ENCODE measurements around the gene KIAA1671.

The KIAA1671 gene

GRCh38 chr22:24996420-24996952, 44.0 kb downstream of the KIAA1671 start:
- Histone ChIP-seq H3K4me3 (ENCODE audit: low read depth, low read length, poor library complexity, severe bottlenecking) (no peak overlapping the region), H3K9me2 (ENCODE audit: low read depth, low read length) (no peaks in the 10 kb centered on the region), H3K9ac (ENCODE audit: low read length) (no peak overlapping the region), H3K36me3 (ENCODE audit: insufficient read depth, low read length) (no peaks in the 10 kb centered on the region), H3K27me3 (ENCODE audit: insufficient read depth, low read length) (no peaks in the 10 kb centered on the region), H4K20me1 (ENCODE audit: insufficient read depth, low read length) (no peaks in the 10 kb centered on the region), H3F3A (ENCODE audit: insufficient read depth, low read length) (no peaks in the 10 kb centered on the region), H3K27ac (ENCODE audit: low read depth, low read length, poor library complexity, severe bottlenecking) (no peak overlapping the region), H3K79me2 (ENCODE audit: insufficient read depth, low read length) (no peaks in the 10 kb centered on the region), H2AFZ (ENCODE audit: low read length) (no peak overlapping the region), H3K9me3 (ENCODE audit: low read length) (no peaks in the 10 kb centered on the region), H3K4me2 (ENCODE audit: low read length) (no peak overlapping the region), H3K4me1 (ENCODE audit: insufficient read depth, low read length, severe bottlenecking) (no peaks in the 10 kb centered on the region)
- TF ChIP-seq CTCF (IDR thresholded peaks at IDR 0.05; ENCODE audit: low read length) (no peak), EZH2 (IDR thresholded peaks at IDR 0.05; ENCODE audit: borderline replicate concordance, low read length) (no peak)

- Histone ChIP-seq H3K4me2 (ENCODE audit: low read length) (no peak overlapping the region), H3K9me3 (ENCODE audit: low read length) (no peaks in the 10 kb centered on the region), H3K9ac (ENCODE audit: low read length) (no peak overlapping the region), H3F3A (ENCODE audit: insufficient read depth, low read length) (no peaks in the 10 kb centered on the region), H3K4me1 (ENCODE audit: insufficient read depth, low read length, severe bottlenecking) (no peaks in the 10 kb centered on the region), H3K79me2 (ENCODE audit: insufficient read depth, low read length) (no peaks in the 10 kb centered on the region), H3K4me3 (ENCODE audit: low read depth, low read length, poor library complexity, severe bottlenecking) (no peak overlapping the region), H3K27me3 (ENCODE audit: insufficient read depth, low read length) (no peaks in the 10 kb centered on the region), H3K27ac (ENCODE audit: low read depth, low read length, poor library complexity, severe bottlenecking) (no peak overlapping the region), H2AFZ (ENCODE audit: low read length) (no peak overlapping the region), H3K9me2 (ENCODE audit: low read depth, low read length) (no peaks in the 10 kb centered on the region), H4K20me1 (ENCODE audit: insufficient read depth, low read length) (no peaks in the 10 kb centered on the region), H3K36me3 (ENCODE audit: insufficient read depth, low read length) (no peaks in the 10 kb centered on the region)
- TF ChIP-seq CTCF (IDR thresholded peaks at IDR 0.05; ENCODE audit: low read length) (no peak), EZH2 (IDR thresholded peaks at IDR 0.05; ENCODE audit: borderline replicate concordance, low read length) (no peak)
These were observed 44.5 kb downstream of the KIAA1671 start for GRCh38 chr22:24997023-24997422.

GRCh38 chr22:25000686-25001085, 48.2 kb downstream of the KIAA1671 start:
- no peaks in the 10 kb centered on the region for H3K36me3 ChIP-seq (ENCODE audit: insufficient read depth, low read length)

More at GRCh38 chr22:25000686-25001085, 48.2 kb downstream of the KIAA1671 start:
- H2AFZ ChIP-seq (ENCODE audit: low read length), result no peak overlapping the region
- H3F3A ChIP-seq (ENCODE audit: insufficient read depth, low read length), result no peaks in the 10 kb centered on the region
- H3K9ac ChIP-seq (ENCODE audit: low read length), result no peak overlapping the region
- H4K20me1 ChIP-seq (ENCODE audit: insufficient read depth, low read length), result no peaks in the 10 kb centered on the region
- no peak overlapping the region for H3K4me3 ChIP-seq (ENCODE audit: low read depth, low read length, poor library complexity, severe bottlenecking)
- H3K79me2 ChIP-seq (ENCODE audit: insufficient read depth, low read length), result no peaks in the 10 kb centered on the region
- no peaks in the 10 kb centered on the region for H3K9me2 ChIP-seq (ENCODE audit: low read depth, low read length)
- no peaks in the 10 kb centered on the region for H3K4me1 ChIP-seq (ENCODE audit: insufficient read depth, low read length, severe bottlenecking)
- TF ChIP-seq EZH2 (IDR thresholded peaks at IDR 0.05; ENCODE audit: borderline replicate concordance, low read length) (no peak), CTCF (IDR thresholded peaks at IDR 0.05; ENCODE audit: low read length) (no peak)
- H3K9me3 ChIP-seq (ENCODE audit: low read length), result no peaks in the 10 kb centered on the region
- no peak overlapping the region for H3K27ac ChIP-seq (ENCODE audit: low read depth, low read length, poor library complexity, severe bottlenecking)
- H3K4me2 ChIP-seq (ENCODE audit: low read length), result no peak overlapping the region
- no peaks in the 10 kb centered on the region for H3K27me3 ChIP-seq (ENCODE audit: insufficient read depth, low read length)
